GM10847 (cell line): ENCODE measurements around the gene PIEZO1.

ENCODE experiments used
- POLR2A ChIP-seq: IDR thresholded peaks from 2 replicates; pipeline ENCODE4 v1.6.1; 2011; ENCODE audit not compliant: insufficient read length; ENCODE audit errors: extremely low read depth

The PIEZO1 gene

DNA sequence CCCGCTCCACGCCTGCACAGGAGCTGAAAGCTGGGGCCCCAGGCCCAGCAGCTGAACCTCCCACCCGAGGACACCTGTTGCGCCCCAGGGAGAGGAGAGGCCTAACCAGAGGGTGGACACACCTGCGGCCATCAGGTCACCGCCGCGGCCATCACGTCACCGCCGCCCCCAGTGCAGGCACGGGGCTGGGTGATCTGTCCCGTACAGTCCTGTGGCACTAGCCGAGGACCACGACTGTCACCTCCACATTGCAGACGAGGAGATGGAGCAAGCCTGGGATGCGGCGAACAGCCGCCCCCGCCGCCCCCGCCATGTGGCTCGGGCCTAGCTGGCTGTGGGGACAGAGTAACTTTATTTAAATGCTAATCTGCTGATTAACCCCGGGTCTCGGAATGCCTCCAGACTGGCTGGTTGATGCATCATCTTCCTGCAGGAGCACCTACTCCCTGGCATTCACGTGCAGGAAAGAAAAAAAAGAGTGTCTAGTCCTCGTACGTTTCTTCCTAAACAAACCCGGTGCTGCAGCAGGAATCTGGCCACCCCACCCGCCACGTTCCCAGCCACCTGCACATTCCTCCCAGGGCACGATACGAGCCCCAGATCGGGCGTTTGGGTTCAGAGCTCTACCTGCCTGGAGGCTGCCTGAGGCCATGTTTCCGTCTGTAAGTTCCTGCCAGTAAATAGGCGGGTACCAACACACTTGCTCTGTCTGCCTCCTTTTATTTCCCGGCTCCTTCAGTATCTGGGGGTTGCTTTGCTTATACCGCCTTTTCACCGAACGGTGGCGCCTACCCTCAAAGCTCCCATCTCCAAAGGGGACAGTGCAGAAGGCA lies 29.9 kb downstream of the PIEZO1 start:
- TF ChIP-seq POLR2A, result no peak

- no peak for TF ChIP-seq POLR2A
These were observed 30.7 kb downstream of the PIEZO1 start for GRCh38 chr16:88754109-88754911.

- TF ChIP-seq POLR2A, result no peak
These were observed 31.4 kb downstream of the PIEZO1 start for GRCh38 chr16:88753602-88754001.

- TF ChIP-seq POLR2A, result no peak
These were observed 31.8 kb downstream of the PIEZO1 start for GRCh38 chr16:88753191-88753590.

DNA sequence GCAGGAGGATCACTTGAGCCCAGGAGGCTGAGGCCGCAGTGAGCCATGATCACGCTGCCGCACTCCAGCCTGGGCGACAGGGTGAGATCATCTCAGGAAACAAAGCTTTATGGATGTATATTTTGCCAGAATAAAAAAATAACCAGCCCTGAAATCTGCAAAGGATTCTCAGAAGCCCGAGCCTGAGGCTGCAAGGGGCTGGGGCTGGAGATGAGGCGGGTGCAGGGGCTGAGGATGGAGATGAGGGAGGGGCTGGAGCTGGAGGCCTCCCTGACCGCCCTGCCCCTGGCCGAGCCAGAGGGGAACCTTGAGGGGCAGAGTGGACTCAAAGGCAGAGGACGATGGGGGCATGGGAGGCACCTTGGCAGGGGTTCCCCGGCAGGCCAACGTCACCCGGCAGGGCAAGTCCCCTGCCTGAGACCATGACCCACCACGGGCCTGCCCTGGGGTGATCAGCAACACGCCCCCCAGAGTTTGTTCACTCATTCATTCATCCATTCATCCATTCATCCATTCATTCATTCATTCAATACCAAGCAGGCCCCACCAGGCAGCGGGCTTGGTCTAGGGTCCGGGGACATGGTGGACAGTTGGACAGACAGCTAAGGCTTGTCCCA lies 32.5 kb downstream of the PIEZO1 start:
- no peak for TF ChIP-seq POLR2A

- TF ChIP-seq POLR2A, result no peak
These were observed 34.2 kb downstream of the PIEZO1 start for GRCh38 chr16:88750854-88751253.

DNA sequence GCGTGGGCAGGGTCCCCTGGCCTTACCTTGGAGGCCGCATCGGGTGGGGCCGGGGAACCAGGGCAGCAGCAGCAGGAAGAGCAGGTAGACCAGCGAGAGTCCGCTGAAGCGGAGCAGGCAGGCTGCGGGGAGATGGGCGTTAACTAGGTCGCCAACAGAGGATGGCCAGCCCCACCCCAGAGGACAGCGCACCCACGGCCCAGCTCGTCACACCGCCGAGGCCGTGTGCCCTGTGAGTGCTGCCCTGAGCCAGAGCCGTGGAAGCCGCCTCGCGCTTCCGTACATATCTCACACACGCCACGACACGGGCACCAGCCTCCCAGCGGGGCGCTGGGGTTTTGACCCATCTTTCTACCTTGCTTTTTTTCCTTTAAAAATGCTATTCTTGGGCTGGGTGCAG lies 35.7 kb downstream of the PIEZO1 start:
- no peak for TF ChIP-seq POLR2A

DNA sequence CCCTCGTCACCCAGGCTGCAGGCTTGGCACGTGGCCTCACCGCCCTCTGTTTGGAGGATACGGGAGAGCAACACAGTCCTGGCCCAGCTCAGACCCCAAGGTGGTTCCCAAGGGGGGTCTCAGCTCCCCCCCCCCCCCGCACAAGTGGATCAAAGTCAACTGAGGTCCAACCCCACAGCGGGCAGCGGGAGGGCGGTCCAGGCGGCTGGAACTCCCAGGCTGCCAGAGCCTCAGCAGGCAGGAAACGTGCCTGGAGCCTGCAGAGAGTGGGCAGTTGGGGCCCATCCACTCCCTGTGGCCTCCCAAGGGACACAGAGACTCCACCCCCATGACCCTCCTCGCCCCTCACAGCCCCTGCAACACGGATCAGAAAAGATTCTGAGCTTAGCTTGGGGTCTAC lies 36.7 kb downstream of the PIEZO1 start:
- no peak for TF ChIP-seq POLR2A

DNA sequence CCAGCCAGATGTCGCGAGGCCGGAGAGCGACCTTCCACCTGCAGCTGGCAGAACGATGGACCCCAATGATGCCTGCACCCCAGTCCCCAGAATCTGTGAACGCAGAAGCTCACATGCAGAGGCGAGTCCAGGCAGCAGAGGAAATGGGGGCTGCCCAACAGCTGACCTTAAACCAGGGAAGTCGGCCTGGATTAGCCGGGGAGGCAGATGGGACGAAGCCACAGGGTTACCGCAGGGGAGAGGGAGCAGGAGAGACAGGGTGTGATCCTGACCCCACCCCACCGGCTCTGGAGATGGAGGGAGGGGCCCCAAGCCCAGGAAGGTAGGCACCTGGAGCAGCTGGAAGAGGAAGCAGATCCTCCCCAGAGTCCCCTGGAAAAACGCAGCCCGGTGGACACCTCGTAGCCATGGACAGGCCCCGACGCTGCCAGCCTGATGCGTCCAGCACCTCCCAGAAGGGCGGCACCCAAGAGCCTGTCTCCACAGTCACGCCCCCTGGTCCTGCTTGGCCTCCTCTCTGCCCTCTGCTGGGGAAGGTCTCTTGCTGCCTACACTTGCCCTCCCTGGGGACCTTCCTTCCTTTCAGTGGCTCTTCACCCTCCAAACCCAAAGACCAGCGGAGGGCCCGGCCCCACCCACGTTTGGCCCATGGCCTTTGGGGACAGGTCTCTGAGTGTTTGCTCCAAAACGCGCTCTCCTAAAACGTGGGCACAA lies 37.3 kb downstream of the PIEZO1 start:
- no peak for TF ChIP-seq POLR2A

- TF ChIP-seq POLR2A, result no peak
These were observed 38.5 kb downstream of the PIEZO1 start for GRCh38 chr16:88746506-88746905.

DNA sequence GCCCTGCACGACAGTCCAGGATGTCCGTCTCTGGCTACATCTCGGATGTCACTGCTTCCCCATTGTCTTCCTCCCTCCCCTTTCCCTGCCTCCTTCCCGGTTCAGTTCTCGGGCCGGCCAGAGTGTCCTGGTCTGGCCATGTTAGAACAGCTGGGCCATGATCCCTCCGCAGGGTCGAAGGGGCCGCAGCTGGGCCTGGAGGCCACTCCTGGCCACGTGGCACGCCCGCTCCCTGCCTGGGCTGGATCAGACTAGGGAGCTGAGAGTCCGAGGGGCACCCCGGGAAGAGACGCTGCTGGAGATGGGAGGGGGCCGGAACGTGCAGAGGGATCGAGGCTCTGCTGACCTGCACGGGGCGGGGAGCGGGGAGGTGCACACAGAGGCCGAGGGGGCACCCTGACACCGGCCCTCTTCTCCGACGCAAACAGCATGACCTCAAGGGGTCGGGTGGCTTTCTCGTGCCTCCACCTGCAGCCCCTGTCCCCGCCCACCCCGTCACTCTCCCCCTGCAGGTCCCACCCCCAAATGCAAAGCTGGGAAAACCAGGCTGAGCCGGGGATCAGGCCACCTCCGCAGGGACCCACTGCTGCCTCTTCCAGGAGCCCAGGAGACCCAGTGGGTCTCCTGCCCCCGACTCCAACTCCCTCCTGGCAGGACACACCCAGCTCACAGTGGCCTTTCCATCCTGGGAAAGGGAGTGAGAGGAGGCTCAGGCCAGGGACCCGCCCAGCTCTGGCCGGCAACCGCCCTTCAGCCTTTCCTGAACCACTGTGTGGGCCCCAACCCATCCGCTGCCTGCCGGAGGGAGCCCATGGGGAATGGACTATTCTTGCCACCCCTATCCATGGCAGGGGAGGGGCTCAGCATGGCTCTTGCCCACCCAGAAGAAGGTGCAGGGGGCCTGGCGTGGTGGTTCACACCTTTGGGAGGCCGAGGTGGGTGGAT lies 40.2 kb downstream of the PIEZO1 start:
- no peak for TF ChIP-seq POLR2A

DNA sequence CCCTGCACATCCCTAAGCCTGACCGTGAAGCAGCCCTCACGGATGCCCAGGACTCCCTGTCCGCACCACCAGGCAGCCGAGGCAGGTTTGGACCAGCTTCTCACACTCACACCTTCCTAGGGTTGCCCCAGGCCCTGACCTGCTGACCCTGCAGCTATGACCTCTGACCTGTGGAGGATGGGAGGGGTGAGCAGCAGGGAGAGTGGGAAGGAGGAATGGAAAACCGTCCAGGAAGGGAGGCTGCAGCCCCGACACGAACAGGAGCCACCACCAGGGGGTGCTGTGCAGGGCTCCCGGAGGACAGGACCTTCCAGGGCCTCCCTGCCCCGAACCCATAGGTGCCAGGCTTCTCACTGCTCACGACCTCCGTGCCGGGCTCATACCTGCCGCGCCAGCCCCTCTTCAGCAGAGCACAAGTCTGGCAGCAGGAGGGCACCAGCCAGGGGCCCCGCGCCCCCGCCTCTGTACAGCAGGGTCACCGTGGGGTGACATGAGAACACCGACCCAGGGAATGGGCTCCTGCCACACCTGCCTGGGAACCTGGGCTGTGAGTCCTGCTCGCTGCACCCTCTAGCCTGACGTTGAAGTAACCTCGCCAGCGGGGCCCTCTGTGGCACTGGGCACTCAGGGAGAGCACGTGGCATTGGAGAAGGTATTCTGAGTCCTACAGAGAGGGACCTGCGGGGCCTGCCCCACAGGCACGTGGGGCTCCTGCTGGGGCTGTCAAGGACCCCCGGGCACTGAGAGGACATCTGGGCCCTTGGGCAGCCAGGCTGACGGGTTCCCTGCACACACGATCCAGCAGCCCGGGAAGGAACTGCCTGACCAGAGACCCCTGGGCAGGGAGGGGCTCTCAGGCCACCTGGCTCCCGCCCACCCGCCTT lies 41.1 kb downstream of the PIEZO1 start:
- no peak for TF ChIP-seq POLR2A

GRCh38 chr16:88742896-88743605 lies 42.0 kb downstream of the PIEZO1 start:
- no peak for TF ChIP-seq POLR2A
